IPS-NIHi7 (cell line): ENCODE measurements around the gene ODF2L.

Experiments
- DNase-seq: peaks from one replicate; pipeline ENCODE4 v3.0.0; 2012; ENCODE audit warnings: mixed read lengths; ENCODE audit errors: extremely low spot score

The ODF2L gene

GRCh38 chr1:86395751-86396497, at the start of gene ODF2L:
ODF2L (minus strand) TSS chr1:86396323; CDS start chr1:86387027, 9,296 bp downstream.
- DNase-seq = peak; percentile 92

- DNase-seq = no peak
These were observed 49.8 kb upstream of the ODF2L start for GRCh38 chr1:86445919-86446318.

- no peak for DNase-seq
These were observed 45.9 kb upstream of the ODF2L start for GRCh38 chr1:86441997-86442396.

GRCh38 chr1:86441581-86441980, 45.5 kb upstream of the ODF2L start:
- no peak for DNase-seq

- DNase-seq = no peak
These were observed 39.9 kb upstream of the ODF2L start for GRCh38 chr1:86436041-86436440.

GRCh38 chr1:86435327-86435726, 39.2 kb upstream of the ODF2L start:
- DNase-seq = no peak

GRCh38 chr1:86434059-86434458, 37.9 kb upstream of the ODF2L start:
- DNase-seq = no peak

GRCh38 chr1:86430376-86430775, 34.3 kb upstream of the ODF2L start:
- DNase-seq = no peak

- DNase-seq = no peak
These were observed 33.7 kb upstream of the ODF2L start for GRCh38 chr1:86429835-86430234.

GRCh38 chr1:86429122-86429725, 33.1 kb upstream of the ODF2L start:
- DNase-seq = no peak

- no peak for DNase-seq
These were observed 27.8 kb upstream of the ODF2L start, which contains the start of gene CLCA2 for GRCh38 chr1:86423873-86424272. CLCA2 (plus strand) TSS chr1:86424171; CDS start chr1:86424248, 77 bp downstream.

GRCh38 chr1:86423473-86423872, 27.4 kb upstream of the ODF2L start:
- no peak for DNase-seq

GRCh38 chr1:86421601-86422280, 25.6 kb upstream of the ODF2L start:
- no peak for DNase-seq

GRCh38 chr1:86419277-86419903, 23.3 kb upstream of the ODF2L start:
- DNase-seq = peak; percentile 29

GRCh38 chr1:86416343-86416742, 20.2 kb upstream of the ODF2L start:
- DNase-seq = no peak

GRCh38 chr1:86410879-86411278, 14.8 kb upstream of the ODF2L start:
- DNase-seq = no peak

GRCh38 chr1:86409416-86410021, 13.4 kb upstream of the ODF2L start:
- peak; percentile 13 for DNase-seq

- no peak for DNase-seq
These were observed 371 bp upstream of the ODF2L start for GRCh38 chr1:86396498-86396890.

- no peak for DNase-seq
These were observed 1.7 kb downstream of the ODF2L start for GRCh38 chr1:86394416-86394815.

GRCh38 chr1:86389307-86389706, 6.8 kb downstream of the ODF2L start:
- DNase-seq = no peak

- no peak for DNase-seq
These were observed 7.3 kb downstream of the ODF2L start for GRCh38 chr1:86388777-86389176.
